Stomach (tissue), 19 donors: ENCODE results near the gene CCDC191. TPM values are rescaled to one million over a fixed set of nuclear protein-coding genes. Genes with fewer than 3 reads are reported as not detected.

Source experiments
- DNase-seq, 2 donors: peaks; one replicate each; pipeline versions ENCODE4 v3.0.0 to v3.0.0-alpha.2; 2013 to 2019
- H3K27ac ChIP-seq, 5 donors: fragments of 200-600 bp in 4 of 5; sonication (generic) in 4 of 5; one replicate each; pipeline ENCODE4 v1.5.1; 2013 to 2019; ENCODE audit warnings: mild to moderate bottlenecking in 1 of 5, moderate library complexity in 1 of 5
- H3K27me3 ChIP-seq, 3 donors: fragments of 200-600 bp; sonication (generic); one replicate each; pipeline ENCODE4 v1.5.1; 2017 to 2019; ENCODE audit warnings: mixed run types in 1 of 3
- H3K36me3 ChIP-seq, 4 donors: fragments of 200-600 bp; sonication (generic); 1 replicate in 3 of 4; 2 replicates in 1 of 4; pipeline ENCODE4 v1.5.1; 2016 to 2019
- H3K4me1 ChIP-seq, 4 donors: fragments of 200-600 bp; sonication (generic); one replicate each; pipeline ENCODE4 v1.5.1; 2016 to 2019
- H3K4me3 ChIP-seq, 4 donors: fragments of 200-600 bp; sonication (generic) in 3 of 4; one replicate each; pipeline ENCODE4 v1.5.1; 2016 to 2019; ENCODE audit warnings: mild to moderate bottlenecking in 1 of 4
- H3K9me3 ChIP-seq, 4 donors: fragments of 200-600 bp; sonication (generic); one replicate each; pipeline ENCODE4 v1.5.1; 2016 to 2019
- EP300 ChIP-seq: sonication (generic); formaldehyde crosslinking; IDR thresholded peaks from one replicate; pipeline ENCODE4 v1.6.1; 2017; ENCODE audit warnings: antibody characterized with exemption
- POLR2A ChIP-seq, 4 donors: fragments of 450-650 bp; IDR thresholded peaks; one replicate each; pipeline ENCODE4 v1.6.1; 2016; ENCODE audit warnings: antibody characterized with exemption in 4 of 4, control low read depth in 2 of 4, mild to moderate bottlenecking in 1 of 4, moderate library complexity in 1 of 4
- POLR2AphosphoS5 ChIP-seq, 3 donors: sonication (generic); formaldehyde crosslinking; IDR thresholded peaks; one replicate each; pipeline ENCODE4 v1.6.1; 2016; ENCODE audit warnings: antibody characterized with exemption in 3 of 3
- WGBS, 5 donors: extraction: QIAGEN DNeasy Blood & Tissue Kit in 3 of 5; methylation state at CpG; one replicate each; pipeline versions ENCODE4 v1.1.5 to v1.1.7; 2013 to 2018; 5-methylcytosine and 5-hydroxymethylcytosine counted together
- intact Hi-C: fragments of 100-400 bp; cut with DNase I; formaldehyde crosslinking; loops from one replicate; pipeline ENCODE4 v1.15.1; 2023; ENCODE audit warnings: low total_unique reads
- long read RNA-seq, 10 donors: transcript quantifications; one replicate each; lab custom pipeline, GENCODE V29; 2026
- polyA plus RNA-seq, 3 donors: library from polyadenylated mRNA; stranded (reverse); fragments of 200-250 nt; gene quantifications; one replicate each; pipeline ENCODE4 v1.2.3, GENCODE V29; 2013
- total RNA-seq, 5 donors: library from RNA; depleted of rRNA; stranded (reverse); fragments of >200 nt; gene quantifications; one replicate each; pipeline versions ENCODE4 v1.1.0 to v1.2.3, GENCODE V29; 2014 to 2016
- TF ChIP-seq, protein P1 (sequence below), 7 experiments: fragments of 450-650 bp in 4 of 7; fragments of 200-600 bp in 3 of 7; sonication (generic) in 3 of 7; IDR thresholded peaks; one replicate each; pipeline ENCODE4 v1.5.1; 2016 to 2019; ENCODE audit warnings: antibody characterized with exemption in 7 of 7, control low read depth in 2 of 7, mild to moderate bottlenecking in 1 of 7
- donor health status: healthy with polysubstance abuse.
- donor health status: Bipolar disorder and iron deficiency.
- donor health status: healthy.

The CCDC191 gene
- total RNA-seq (10 to 100 TPM in 1 of 5 donors, 1 to 10 TPM in 4; 2.6 to 21.0 (median 6.6) TPM), polyA plus RNA-seq (1 to 10 TPM; 1.4 to 3.2 (median 2.3) TPM)
- long read RNA-seq, donor 1 = 0 reads
- long read RNA-seq, donor 2, partial matches to known transcripts = 0 of 1 reads
- long read RNA-seq, donor 2, other reads (novel, unspliced or antisense) = 0 of 1 reads
- long read RNA-seq, donor 3 = 0 reads
- long read RNA-seq, donor 4 = 0 reads
- long read RNA-seq, donor 5 = 0 reads
- long read RNA-seq, donor 6 = 0 reads
- long read RNA-seq, donor 7 = 0 reads
- long read RNA-seq, donor 8, partial matches to known transcripts = 0 of 1 reads
- long read RNA-seq, donor 8, other reads (novel, unspliced or antisense) = 0 of 1 reads
- long read RNA-seq, donor 9, partial matches to known transcripts = 0 of 1 reads
- long read RNA-seq, donor 9, other reads (novel, unspliced or antisense) = 0 of 1 reads
- long read RNA-seq, donor 10 = 0 reads

DNA sequence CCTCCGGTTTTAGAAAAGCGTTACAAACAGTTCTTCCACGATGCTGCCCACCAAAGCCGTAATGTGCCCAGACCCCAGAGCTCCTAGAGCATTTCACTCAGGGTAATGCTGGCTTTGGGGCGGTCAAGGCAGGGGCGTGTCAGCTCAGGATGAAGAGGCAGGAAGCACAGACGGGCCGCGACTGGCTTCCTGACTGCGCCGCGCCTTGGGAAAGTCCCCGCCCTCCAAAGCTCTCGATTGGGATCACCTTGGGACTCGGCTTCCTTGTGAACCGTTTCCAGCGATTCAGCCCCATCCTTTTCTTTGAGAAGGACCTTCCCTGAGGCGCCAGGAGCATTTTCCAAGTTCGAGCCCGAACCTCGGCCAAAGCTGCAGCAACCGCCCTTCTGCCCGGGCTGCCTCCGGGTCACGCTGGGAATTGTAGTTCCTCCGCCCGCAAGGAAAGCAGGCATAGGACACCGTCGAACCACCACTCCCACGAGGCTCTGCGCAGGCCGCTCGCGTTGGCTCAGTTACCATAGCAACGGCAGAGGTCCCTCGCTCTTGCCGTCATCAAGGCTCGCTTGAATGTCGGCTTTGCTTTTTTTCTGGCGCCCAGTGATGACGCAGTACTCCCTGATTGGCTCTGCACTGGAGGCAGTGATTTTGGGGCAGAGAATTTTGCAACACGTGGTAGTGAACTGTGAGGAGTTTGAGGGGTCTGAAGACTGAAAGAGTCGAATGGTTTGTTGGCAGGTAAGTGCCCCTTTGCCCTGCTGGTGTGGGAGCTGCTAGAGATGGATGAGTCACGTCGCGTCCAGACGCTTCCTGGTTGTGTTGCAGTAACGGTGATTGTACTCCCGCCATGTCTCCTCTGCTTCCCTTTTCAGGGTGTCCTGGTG is at the start of gene CCDC191, which contains the start of gene QTRT2:
CCDC191 (minus strand) TSS at position 397 of the 881 bp plus-strand sequence; CDS start at position 337, 60 bp downstream.
QTRT2 (plus strand) TSS at position 608 of the 881 bp plus-strand sequence. CDS start 8,521 bp downstream, outside the sequence.
- 0 to 1% (median 0%) methylated on average over 47 to 49 of the region's 49 CpGs for WGBS, 5 donors
- Histone ChIP-seq H3K27ac (peak within 1 kb of the TSS; percentile 80 to 88 (median 85)), H3K4me1 (peaks cover 7 to 36% (median 31%) of the 10 kb centered on the region in 4 donors), H3K4me3 (peak within 1 kb of the TSS; percentile 69 to 89 (median 78)), H3K9me3 (no peaks in the 10 kb centered on the region), H3K27me3 (no peaks in the 10 kb centered on the region), H3K36me3 (no peaks in the 10 kb centered on the region)
- DNase-seq = peak; percentile 99 to 100
- TF ChIP-seq POLR2A (IDR thresholded peaks at IDR 0.05) (no peak), EP300 (no peak), POLR2AphosphoS5 (IDR thresholded peaks at IDR 0.05) (peak; percentile 19 to 92 (median 90))
- TF ChIP-seq, protein P1, sequence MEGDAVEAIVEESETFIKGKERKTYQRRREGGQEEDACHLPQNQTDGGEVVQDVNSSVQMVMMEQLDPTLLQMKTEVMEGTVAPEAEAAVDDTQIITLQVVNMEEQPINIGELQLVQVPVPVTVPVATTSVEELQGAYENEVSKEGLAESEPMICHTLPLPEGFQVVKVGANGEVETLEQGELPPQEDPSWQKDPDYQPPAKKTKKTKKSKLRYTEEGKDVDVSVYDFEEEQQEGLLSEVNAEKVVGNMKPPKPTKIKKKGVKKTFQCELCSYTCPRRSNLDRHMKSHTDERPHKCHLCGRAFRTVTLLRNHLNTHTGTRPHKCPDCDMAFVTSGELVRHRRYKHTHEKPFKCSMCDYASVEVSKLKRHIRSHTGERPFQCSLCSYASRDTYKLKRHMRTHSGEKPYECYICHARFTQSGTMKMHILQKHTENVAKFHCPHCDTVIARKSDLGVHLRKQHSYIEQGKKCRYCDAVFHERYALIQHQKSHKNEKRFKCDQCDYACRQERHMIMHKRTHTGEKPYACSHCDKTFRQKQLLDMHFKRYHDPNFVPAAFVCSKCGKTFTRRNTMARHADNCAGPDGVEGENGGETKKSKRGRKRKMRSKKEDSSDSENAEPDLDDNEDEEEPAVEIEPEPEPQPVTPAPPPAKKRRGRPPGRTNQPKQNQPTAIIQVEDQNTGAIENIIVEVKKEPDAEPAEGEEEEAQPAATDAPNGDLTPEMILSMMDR (IDR thresholded peaks at IDR 0.05) = no peak
- intact Hi-C loops = no loop called here

- Histone ChIP-seq H3K4me1 (no peaks in the 10 kb centered on the region), H3K9me3 (no peaks in the 10 kb centered on the region), H3K36me3 (no peaks in the 10 kb centered on the region), H3K4me3 (no peak overlapping the region), H3K27me3 (no peaks in the 10 kb centered on the region), H3K27ac (no peak overlapping the region)
- WGBS, 5 donors = 80 to 83% (median 80%) methylated on average over 3 of the region's 3 CpGs
- no peak for TF ChIP-seq POLR2AphosphoS5 (IDR thresholded peaks at IDR 0.05)
- TF ChIP-seq POLR2A (IDR thresholded peaks at IDR 0.05) = no peak
- no peak for TF ChIP-seq EP300
- TF ChIP-seq, protein P1 (IDR thresholded peaks at IDR 0.05) = no peak
- no peak for DNase-seq
- intact Hi-C loops = no loop called here
Measured at GRCh38 chr3:114104414-114104813, 48.1 kb upstream of the CCDC191 start.

- Histone ChIP-seq H3K27ac (no peak overlapping the region), H3K9me3 (no peaks in the 10 kb centered on the region), H3K27me3 (no peaks in the 10 kb centered on the region), H3K36me3 (no peaks in the 10 kb centered on the region), H3K4me3 (no peak overlapping the region), H3K4me1 (no peaks in the 10 kb centered on the region)
- intact Hi-C loops = no loop called here
- no peak for DNase-seq
- WGBS, 5 donors = 80 to 91% (median 89%) methylated on average over 4 of the region's 4 CpGs
- no peak for TF ChIP-seq EP300
Measured at GRCh38 chr3:114103858-114104257, 47.5 kb upstream of the CCDC191 start.

DNA sequence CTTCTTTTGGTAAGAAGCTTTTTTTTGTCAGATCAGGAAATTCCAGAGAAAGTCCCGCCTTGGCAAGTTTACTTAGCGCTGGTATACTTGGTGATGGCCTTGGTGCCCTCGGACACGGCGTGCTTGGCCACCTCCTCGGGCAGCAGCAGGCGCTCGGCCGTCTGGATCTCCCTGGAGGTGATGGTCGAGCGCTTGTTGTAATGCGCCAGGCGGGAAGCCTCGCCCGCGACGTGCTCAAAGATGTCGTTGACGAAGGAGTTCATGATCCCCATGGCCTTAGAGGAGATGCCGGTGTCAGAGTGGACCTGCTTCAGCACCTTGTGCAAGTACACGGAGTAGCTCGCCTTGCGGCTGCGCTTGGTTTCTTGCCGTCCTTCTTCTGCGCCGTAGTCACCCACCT is 46.9 kb upstream of the CCDC191 start:
- no peaks in the 10 kb centered on the region for H3K27me3 ChIP-seq
- H3K9me3 ChIP-seq = no peaks in the 10 kb centered on the region
- 89 to 93% (median 92%) methylated on average over 27 of the region's 27 CpGs for WGBS, 5 donors
- DNase-seq = no peak
- H3K4me1 ChIP-seq = no peaks in the 10 kb centered on the region
- no peak overlapping the region for H3K27ac ChIP-seq
- H3K4me3 ChIP-seq = no peak overlapping the region
- no peaks in the 10 kb centered on the region for H3K36me3 ChIP-seq
- no peak for TF ChIP-seq POLR2A (IDR thresholded peaks at IDR 0.05)
- no peak for TF ChIP-seq EP300
- no peak for TF ChIP-seq POLR2AphosphoS5 (IDR thresholded peaks at IDR 0.05)
- TF ChIP-seq, protein P1 (IDR thresholded peaks at IDR 0.05) = no peak
- intact Hi-C loops = no loop called here
